Lower lobe of right lung (tissue), 2 donors: ENCODE results near the gene IL13RA1. TPM values are rescaled to one million over a fixed set of nuclear protein-coding genes. Genes with fewer than 3 reads are reported as not detected.
"Not testable (repeated sequence)": the region's sequence is repeated elsewhere in the genome, so short reads cannot be mapped to it uniquely, and the experiment has no call there.

Source experiments
- ATAC-seq, 2 donors: fragments of 200-7000 bp; cut with Tn5 transposase; one replicate each; pipeline ENCODE4 v1.9.1; 2020 to 2022; ENCODE audit warnings: mild to moderate bottlenecking in 2 of 2, moderate library complexity in 2 of 2
- DNase-seq: peaks from one replicate; pipeline ENCODE4 v3.0.0-alpha.2; 2020
- H3K27ac ChIP-seq: fragments of 200-600 bp; one replicate; pipeline ENCODE4 v1.8.0; 2022
- H3K27me3 ChIP-seq: fragments of 200-600 bp; one replicate; pipeline ENCODE4 v1.8.0; 2022; ENCODE audit warnings: low read depth
- H3K36me3 ChIP-seq: fragments of 200-600 bp; one replicate; pipeline ENCODE4 v1.8.0; 2022; ENCODE audit warnings: mild to moderate bottlenecking
- H3K4me1 ChIP-seq: fragments of 200-600 bp; one replicate; pipeline ENCODE4 v1.8.0; 2022
- H3K4me3 ChIP-seq: fragments of 200-600 bp; one replicate; pipeline ENCODE4 v1.8.0; 2022; ENCODE audit warnings: mild to moderate bottlenecking
- H3K9me3 ChIP-seq: fragments of 200-600 bp; one replicate; pipeline ENCODE4 v1.8.0; 2022
- CTCF ChIP-seq: fragments of 200-600 bp; IDR thresholded peaks from one replicate; pipeline ENCODE4 v1.8.0; 2022; ENCODE audit warnings: antibody characterized with exemption, mild to moderate bottlenecking
- intact Hi-C: fragments of 100-400 bp; cut with DNase I; formaldehyde crosslinking; loops from one replicate; pipeline ENCODE4 v1.11.0; 2022
- total RNA-seq: library from RNA; stranded (reverse); fragmentation: NEBNext Ultra II Directional; extraction: Animal tissue kit (Norgen Biotek cat#: 25700); gene quantifications from one replicate; pipeline ENCODE4 v1.2.1, GENCODE V29; 2021
- donor health status: DM: no; HTN: yes; CAD: no; lungs with severe emphysema.

IL13RA1 gene
- total RNA-seq, 1 donor from 2014 or later = 84.0 TPM

- Histone ChIP-seq H3K4me3 (no peak overlapping the region), H3K27ac (no peak overlapping the region), H3K36me3 (no peaks in the 10 kb centered on the region), H3K9me3 (no peaks in the 10 kb centered on the region), H3K27me3 (no peaks in the 10 kb centered on the region), H3K4me1 (no peaks in the 10 kb centered on the region)
- DNase-seq (no peak), ATAC-seq (no peak)
- no peak for TF ChIP-seq CTCF
- intact Hi-C loops = no loop called here
These were observed 12.9 kb upstream of the IL13RA1 start for GRCh38 chrX:118714521-118714920.

DNA sequence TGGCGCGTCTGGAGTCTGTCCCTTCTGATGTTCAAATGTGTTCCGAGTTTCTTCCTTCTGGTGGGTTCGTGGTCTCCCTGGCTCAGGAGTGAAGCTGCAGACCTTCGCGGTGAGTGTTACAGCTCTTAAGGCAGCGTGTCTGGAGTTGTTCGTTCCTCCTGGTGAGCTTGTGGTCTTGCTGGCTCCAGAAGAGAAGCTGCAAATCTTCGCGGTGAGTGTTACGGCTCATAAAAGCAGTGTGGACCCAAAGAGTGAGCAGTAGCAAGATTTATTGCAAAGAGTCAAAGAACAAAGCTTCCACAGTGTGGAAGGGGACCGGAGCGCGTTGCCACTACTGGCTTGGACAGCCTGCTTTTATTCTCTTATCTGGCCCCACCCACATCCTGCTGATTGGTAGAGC, 11.5 kb upstream of the IL13RA1 start:
- H3K4me3 ChIP-seq, H3K27me3 ChIP-seq, H3K27ac ChIP-seq, H3K4me1 ChIP-seq, DNase-seq, H3K36me3 ChIP-seq, intact Hi-C loops, ATAC-seq, H3K9me3 ChIP-seq: not testable (repeated sequence)

GRCh38 chrX:118716833-118717232, 10.6 kb upstream of the IL13RA1 start:
- H3K9me3 ChIP-seq, ATAC-seq, H3K36me3 ChIP-seq, intact Hi-C loops, H3K27me3 ChIP-seq, H3K4me3 ChIP-seq, DNase-seq, H3K4me1 ChIP-seq: not testable (repeated sequence)
- peak overlapping the region; percentile 36 for H3K27ac ChIP-seq

GRCh38 chrX:118717678-118718391, 9.6 kb upstream of the IL13RA1 start:
- H3K9me3 ChIP-seq = no peaks in the 10 kb centered on the region
- peak overlapping the region; percentile 65 for H3K27ac ChIP-seq
- TF ChIP-seq CTCF = no peak
- H3K4me3 ChIP-seq = no peak overlapping the region
- ATAC-seq (peak; percentile 71 to 84), DNase-seq (no peak)
- H3K4me1 ChIP-seq = no peaks in the 10 kb centered on the region
- H3K36me3 ChIP-seq = no peaks in the 10 kb centered on the region
- no peaks in the 10 kb centered on the region for H3K27me3 ChIP-seq
- intact Hi-C loops = no loop called here

DNA sequence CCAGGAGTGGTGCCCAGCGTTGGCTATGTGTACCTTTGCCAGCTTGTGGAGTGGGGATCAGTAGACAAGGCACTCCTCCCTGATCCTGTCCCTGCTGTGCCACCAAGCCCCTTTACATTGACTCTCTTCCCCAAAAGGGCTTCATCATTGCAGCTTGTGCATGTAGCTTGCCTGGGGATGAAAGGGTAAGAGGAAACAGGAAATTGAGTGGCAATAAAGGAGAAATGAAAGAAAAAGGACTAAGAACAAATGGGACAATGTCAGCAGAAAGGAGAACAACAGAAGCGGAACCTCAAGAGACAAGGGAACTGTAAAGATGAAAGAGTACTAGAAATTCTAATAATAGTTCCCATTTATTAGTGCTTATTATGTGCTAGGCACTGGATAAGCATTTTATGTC, 8.7 kb upstream of the IL13RA1 start:
- Histone ChIP-seq H3K27ac (peak overlapping the region; percentile 65), H3K4me3 (no peak overlapping the region), H3K36me3 (no peaks in the 10 kb centered on the region), H3K4me1 (no peaks in the 10 kb centered on the region), H3K9me3 (no peaks in the 10 kb centered on the region), H3K27me3 (no peaks in the 10 kb centered on the region)
- TF ChIP-seq CTCF = no peak
- intact Hi-C loops = no loop called here
- ATAC-seq (peak; percentile 62 to 66), DNase-seq (no peak)

DNA sequence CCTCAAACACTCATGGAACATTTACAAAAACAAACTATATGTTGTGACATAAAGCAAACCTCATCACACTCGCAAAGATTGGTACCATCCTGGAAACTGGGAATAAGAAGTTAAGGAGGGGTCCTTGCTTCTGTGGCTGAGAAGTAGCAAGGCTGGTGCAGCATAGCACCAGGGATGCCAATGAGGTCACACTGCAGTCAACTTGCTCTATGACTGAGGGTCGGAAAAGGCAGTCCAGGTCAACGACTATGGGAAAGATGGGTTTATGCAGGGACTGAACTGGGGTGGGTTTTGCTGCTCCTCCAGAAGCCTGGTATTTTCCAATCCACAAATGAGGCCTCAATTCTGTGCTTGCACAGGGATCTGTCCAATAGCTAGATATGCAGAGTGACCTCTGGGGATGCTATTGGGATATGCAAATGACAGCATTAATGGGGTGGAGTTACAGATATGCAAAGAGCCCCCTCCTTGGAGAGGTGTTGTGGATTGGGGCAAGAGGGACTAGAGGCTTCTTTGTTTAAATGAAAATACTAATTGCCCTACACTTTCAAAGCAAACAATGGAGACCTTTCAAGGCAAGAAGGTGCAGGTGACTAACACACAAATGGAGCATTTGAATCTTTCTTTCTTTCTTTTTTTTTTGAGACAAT, 7.2 kb upstream of the IL13RA1 start:
- no peaks in the 10 kb centered on the region for H3K4me1 ChIP-seq
- H3K27ac ChIP-seq = no peak overlapping the region
- no peak for TF ChIP-seq CTCF
- H3K4me3 ChIP-seq = no peak overlapping the region
- ATAC-seq = no peak
- intact Hi-C loops = no loop called here
- H3K9me3 ChIP-seq = no peaks in the 10 kb centered on the region
- no peaks in the 10 kb centered on the region for H3K27me3 ChIP-seq
- no peak for DNase-seq
- H3K36me3 ChIP-seq = no peaks in the 10 kb centered on the region
